Gastroesophageal sphincter (tissue), 3 donors: ENCODE results near the gene ARHGAP8.

ENCODE experiments used
- CTCF ChIP-seq, 4 experiments: fragments of 200-600 bp in 2 of 4; fragments of 450-650 bp in 2 of 4; sonication (generic) in 1 of 4; IDR thresholded peaks; one replicate each; pipeline ENCODE4 v1.5.1; 2017 to 2019; ENCODE audit warnings: antibody characterized with exemption in 4 of 4, mild to moderate bottlenecking in 2 of 4, moderate library complexity in 2 of 4
- POLR2A ChIP-seq, 2 donors: fragments of 450-650 bp; IDR thresholded peaks; one replicate each; pipeline ENCODE4 v1.6.1; 2017; ENCODE audit warnings: antibody characterized with exemption in 2 of 2, mild to moderate bottlenecking in 2 of 2, moderate library complexity in 1 of 2
- POLR2AphosphoS5 ChIP-seq: sonication (generic); formaldehyde crosslinking; IDR thresholded peaks from one replicate; pipeline ENCODE4 v1.6.1; 2017; ENCODE audit warnings: antibody characterized with exemption

- TF ChIP-seq POLR2AphosphoS5 = no peak
- TF ChIP-seq POLR2A (IDR thresholded peaks at IDR 0.05) = no peak
- TF ChIP-seq CTCF (IDR thresholded peaks at IDR 0.05) = no peak
Measured at GRCh38 chr22:44891293-44891747, 138.9 kb downstream of the ARHGAP8 start.
